ENCODE results near the gene HYI.
"Not testable (repeated sequence)": the region's sequence is repeated elsewhere in the genome, so short reads cannot be mapped to it uniquely, and the experiment has no call there.

DNA sequence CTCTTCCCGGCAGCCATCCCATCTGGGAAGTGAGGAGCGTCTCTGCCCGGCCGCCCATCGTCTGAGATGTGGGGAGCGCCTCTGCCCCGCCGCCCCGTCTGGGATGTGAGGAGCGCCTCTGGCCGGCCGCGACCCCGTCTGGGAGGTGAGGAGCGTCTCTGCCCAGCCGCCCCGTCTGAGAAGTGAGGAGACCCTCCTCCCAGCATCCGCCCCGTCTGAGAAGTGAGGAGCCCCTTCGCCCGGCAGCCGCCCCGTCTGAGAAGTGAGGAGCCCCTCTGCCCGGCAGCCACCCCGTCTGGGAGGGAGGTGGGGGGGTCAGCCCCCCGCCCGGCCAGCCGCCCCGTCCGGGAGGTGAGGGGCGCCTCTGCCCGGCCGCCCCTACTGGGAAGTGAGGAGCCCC lies 48.1 kb upstream of the HYI start:
- TF ChIP-seq ESRRA (IDR thresholded peaks at IDR 0.05; ENCODE audit: borderline replicate concordance, low read length); MYC (IDR thresholded peaks at IDR 0.05; ENCODE audit: borderline replicate concordance, low read length); GATA3 (IDR thresholded peaks at IDR 0.05; ENCODE audit: borderline replicate concordance); POLR2A (IDR thresholded peaks at IDR 0.05; ENCODE audit: low read length); SMC3 (IDR thresholded peaks at IDR 0.05); KDM5A (IDR thresholded peaks at IDR 0.05); POLR2AphosphoS2 (conservative IDR thresholded peaks at IDR 0.05; ENCODE audit: low read length): not testable (repeated sequence)
- TF ChIP-seq, protein P1, sequence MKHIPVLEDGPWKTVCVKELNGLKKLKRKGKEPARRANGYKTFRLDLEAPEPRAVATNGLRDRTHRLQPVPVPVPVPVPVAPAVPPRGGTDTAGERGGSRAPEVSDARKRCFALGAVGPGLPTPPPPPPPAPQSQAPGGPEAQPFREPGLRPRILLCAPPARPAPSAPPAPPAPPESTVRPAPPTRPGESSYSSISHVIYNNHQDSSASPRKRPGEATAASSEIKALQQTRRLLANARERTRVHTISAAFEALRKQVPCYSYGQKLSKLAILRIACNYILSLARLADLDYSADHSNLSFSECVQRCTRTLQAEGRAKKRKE (CRISPR knock-in tag; IDR thresholded peaks at IDR 0.05; ENCODE audit: low read depth): not testable (repeated sequence)
- TF ChIP-seq, protein P2, sequence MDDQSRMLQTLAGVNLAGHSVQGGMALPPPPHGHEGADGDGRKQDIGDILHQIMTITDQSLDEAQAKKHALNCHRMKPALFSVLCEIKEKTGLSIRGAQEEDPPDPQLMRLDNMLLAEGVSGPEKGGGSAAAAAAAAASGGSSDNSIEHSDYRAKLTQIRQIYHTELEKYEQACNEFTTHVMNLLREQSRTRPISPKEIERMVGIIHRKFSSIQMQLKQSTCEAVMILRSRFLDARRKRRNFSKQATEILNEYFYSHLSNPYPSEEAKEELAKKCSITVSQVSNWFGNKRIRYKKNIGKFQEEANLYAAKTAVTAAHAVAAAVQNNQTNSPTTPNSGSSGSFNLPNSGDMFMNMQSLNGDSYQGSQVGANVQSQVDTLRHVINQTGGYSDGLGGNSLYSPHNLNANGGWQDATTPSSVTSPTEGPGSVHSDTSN (IDR thresholded peaks at IDR 0.05): not testable (repeated sequence)
- TF ChIP-seq, protein P3, sequence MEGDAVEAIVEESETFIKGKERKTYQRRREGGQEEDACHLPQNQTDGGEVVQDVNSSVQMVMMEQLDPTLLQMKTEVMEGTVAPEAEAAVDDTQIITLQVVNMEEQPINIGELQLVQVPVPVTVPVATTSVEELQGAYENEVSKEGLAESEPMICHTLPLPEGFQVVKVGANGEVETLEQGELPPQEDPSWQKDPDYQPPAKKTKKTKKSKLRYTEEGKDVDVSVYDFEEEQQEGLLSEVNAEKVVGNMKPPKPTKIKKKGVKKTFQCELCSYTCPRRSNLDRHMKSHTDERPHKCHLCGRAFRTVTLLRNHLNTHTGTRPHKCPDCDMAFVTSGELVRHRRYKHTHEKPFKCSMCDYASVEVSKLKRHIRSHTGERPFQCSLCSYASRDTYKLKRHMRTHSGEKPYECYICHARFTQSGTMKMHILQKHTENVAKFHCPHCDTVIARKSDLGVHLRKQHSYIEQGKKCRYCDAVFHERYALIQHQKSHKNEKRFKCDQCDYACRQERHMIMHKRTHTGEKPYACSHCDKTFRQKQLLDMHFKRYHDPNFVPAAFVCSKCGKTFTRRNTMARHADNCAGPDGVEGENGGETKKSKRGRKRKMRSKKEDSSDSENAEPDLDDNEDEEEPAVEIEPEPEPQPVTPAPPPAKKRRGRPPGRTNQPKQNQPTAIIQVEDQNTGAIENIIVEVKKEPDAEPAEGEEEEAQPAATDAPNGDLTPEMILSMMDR (IDR thresholded peaks at IDR 0.05): not testable (repeated sequence)
- TF ChIP-seq, protein P4, sequence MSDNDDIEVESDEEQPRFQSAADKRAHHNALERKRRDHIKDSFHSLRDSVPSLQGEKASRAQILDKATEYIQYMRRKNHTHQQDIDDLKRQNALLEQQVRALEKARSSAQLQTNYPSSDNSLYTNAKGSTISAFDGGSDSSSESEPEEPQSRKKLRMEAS (IDR thresholded peaks at IDR 0.05): not testable (repeated sequence)

All from A549 (cell line).